K562 (cell line): Measurements from ENCODE around the gene CEP41. TPM values are rescaled to one million over a fixed set of nuclear protein-coding genes. Genes with fewer than 3 reads are reported as not detected.

Experiments used
- ATAC-seq: fragments of 200-7000 bp; cut with Tn5 transposase; 3 replicates; pipeline ENCODE4 v1.9.1; 2020; ENCODE audit warnings: moderate library complexity
- BruUV-seq: library from RNA; stranded (reverse); fragments of 400-500 nt; replicated peaks from 2 replicates; lab custom pipeline; 2021; lab: Mats Ljungman, UMichigan
- CTCF ChIA-PET: fragments of 300-600 bp; formaldehyde crosslinking; extraction: SDS; loops from one replicate; lab custom pipeline; 2021; ENCODE audit warnings: low intra/inter-chr PET ratio; lab: Yijun Ruan, JAX
- POLR2A ChIA-PET: fragments of 300-600, 350-650 bp; sonication (Branson Sonifier 250); formaldehyde crosslinking; extraction: SDS; loops from one replicate; lab custom pipeline; 2021; ENCODE audit warnings: antibody characterized with exemption, inconsistent platforms; lab: Yijun Ruan, JAX
- DNase-seq, 4 experiments: peaks; one replicate each; pipeline versions ENCODE4 v3.0.0 to v3.0.0-alpha.2; 2011 to 2018; ENCODE audit warnings: low spot score in 3 of 4, mixed read lengths in 3 of 4; ENCODE audit errors: extremely low read depth in 1 of 4
- FAIRE-seq: peaks from 2 replicates; lab custom pipeline; 2011; peaks lifted over from hg19 to GRCh38; lab: Jason Lieb, UNC
- H2AFZ ChIP-seq: 2 replicates; pipeline ENCODE4 v1.6.0; 2011; ENCODE audit warnings: low read depth, low read length, control low read depth, inconsistent platforms
- H3K27ac ChIP-seq: fragments of 200-600 bp; 3 replicates; pipeline ENCODE4 v1.8.0; 2011; ENCODE audit warnings: low read depth, mild to moderate bottlenecking, control low read depth, inconsistent platforms, low read length, moderate library complexity, mixed read lengths; ENCODE audit errors: extremely low read depth
- H3K27me3 ChIP-seq, 2 experiments: fragments of 300-600 bp in 1 of 2; 2 replicates in 1 of 2; 3 replicates in 1 of 2; pipeline versions ENCODE4 v1.6.0 to v1.8.0; 2011; ENCODE audit warnings: inconsistent platforms in 2 of 2, low read length in 2 of 2, mild to moderate bottlenecking in 1 of 2, mixed read lengths in 1 of 2, moderate library complexity in 1 of 2; ENCODE audit not compliant: control insufficient read depth in 2 of 2, insufficient read depth in 2 of 2
- H3K36me3 ChIP-seq: fragments of 300-600 bp; 3 replicates; pipeline ENCODE4 v1.8.0; 2011; ENCODE audit warnings: mild to moderate bottlenecking, low read length, inconsistent platforms; ENCODE audit not compliant: control insufficient read depth, insufficient read depth
- H3K4me1 ChIP-seq, 2 experiments: fragments of 200-600 bp in 1 of 2; replicated peaks in 1 of 2; 2 replicates in 1 of 2; 3 replicates in 1 of 2; pipeline versions ENCODE4 v1.5.1 to v1.8.0; 2011; ENCODE audit warnings: inconsistent platforms in 2 of 2, low read length in 2 of 2, mild to moderate bottlenecking in 1 of 2, mixed read lengths in 1 of 2, moderate library complexity in 1 of 2; ENCODE audit not compliant: control insufficient read depth in 2 of 2, insufficient read depth in 2 of 2
- H3K4me2 ChIP-seq: 2 replicates; pipeline ENCODE4 v1.6.1; 2011; ENCODE audit warnings: low read length, control low read depth, inconsistent platforms, mixed read lengths; ENCODE audit not compliant: insufficient read depth
- H3K4me3 ChIP-seq: fragments of 200-600 bp; sonication (generic), shearing (Covaris generic); 2 replicates; pipeline ENCODE4 v1.5.1; 2016; ENCODE audit warnings: control low read depth, inconsistent platforms
- H3K79me2 ChIP-seq: fragments of 200-600 bp; 3 replicates; pipeline ENCODE4 v1.8.0; 2011; ENCODE audit warnings: low read length, inconsistent platforms; ENCODE audit not compliant: control insufficient read depth, insufficient read depth
- H3K9ac ChIP-seq, 2 experiments: 2 replicates each; pipeline versions ENCODE4 v1.6.0 to v1.6.1; 2011; ENCODE audit warnings: low read depth in 2 of 2, low read length in 2 of 2, control low read depth in 1 of 2, inconsistent platforms in 1 of 2, mild to moderate bottlenecking in 1 of 2, mixed read lengths in 1 of 2; ENCODE audit not compliant: insufficient read depth in 1 of 2
- H3K9me1 ChIP-seq: one replicate; pipeline ENCODE4 v1.6.0; 2011; ENCODE audit warnings: inconsistent platforms, mild to moderate bottlenecking, low read length, moderate library complexity; ENCODE audit not compliant: control insufficient read depth, insufficient read depth
- H3K9me3 ChIP-seq: replicated peaks from 2 replicates; pipeline ENCODE4 v1.5.1; 2011; ENCODE audit warnings: low read depth, low read length, inconsistent platforms; ENCODE audit not compliant: control insufficient read depth, insufficient read depth
- H4K20me1 ChIP-seq: replicated peaks from 2 replicates; pipeline ENCODE4 v1.6.1; 2011; ENCODE audit warnings: low read length, inconsistent platforms, mixed read lengths; ENCODE audit not compliant: control insufficient read depth, insufficient read depth
- CAMTA2 ChIP-seq: fragments of 250-450 bp; sonication (Bioruptor Pico); conservative IDR thresholded peaks from 2 replicates; pipeline ENCODE4 v1.5.1; 2022
- ELF2 ChIP-seq: fragments of 250-450 bp; sonication (Bioruptor Pico); IDR thresholded peaks from 2 replicates; pipeline ENCODE4 v1.5.0; 2021; ENCODE audit warnings: mild to moderate bottlenecking
- MXI1 ChIP-seq: IDR thresholded peaks from 2 replicates; pipeline ENCODE4 v1.6.1; 2011; ENCODE audit warnings: low read depth, mild to moderate bottlenecking, improper control_type of control experiment, low read length
- TAF1 ChIP-seq: IDR thresholded peaks from 2 replicates; pipeline ENCODE4 v1.6.1; 2011; ENCODE audit warnings: mild to moderate bottlenecking, low read length, moderate library complexity; ENCODE audit not compliant: insufficient read depth, control insufficient read depth, severe bottlenecking; ENCODE audit errors: extremely low read depth
- TAF9B ChIP-seq: fragments of 450-650 bp; IDR thresholded peaks from 2 replicates; pipeline ENCODE4 v1.6.1; 2018; ENCODE audit warnings: mild to moderate bottlenecking; ENCODE audit not compliant: partially characterized antibody
- ZBTB17 ChIP-seq: fragments of 450-650 bp; formaldehyde crosslinking; IDR thresholded peaks from 2 replicates; pipeline ENCODE4 v1.4.0; 2020; ENCODE audit warnings: mild to moderate bottlenecking
- ZNF311 ChIP-seq: fragments of 250-450 bp; sonication (Bioruptor Pico); IDR thresholded peaks from 2 replicates; pipeline ENCODE4 v1.4.0; 2020; ENCODE audit warnings: mild to moderate bottlenecking, moderate library complexity
- whole genome bisulfite sequencing: fragments of 100-300 bp; shearing (Covaris generic); methylation state at CpG from one replicate; pipeline ENCODE4 v1.1.6; 2016; ENCODE audit warnings: low coverage, mixed read lengths; ENCODE audit not compliant: insufficient coverage; ENCODE audit errors: missing lambda C conversion rate; 5-methylcytosine and 5-hydroxymethylcytosine counted together
- in situ Hi-C: fragments of 300-500 bp; cut with MboI; formaldehyde crosslinking; loops from 4 replicates; pipeline ENCODE4 v1.15.0; 2018; ENCODE audit warnings: inconsistent platforms, mixed read lengths
- intact Hi-C: fragments of 100-400 bp; cut with micrococcal nuclease; formaldehyde crosslinking; loops from 2 replicates; pipeline ENCODE4 v1.14.2; 2022
- polyA plus RNA-seq, 8 experiments: library from polyadenylated mRNA; depleted of rRNA in 4 of 8; stranded (reverse) in 5 of 8; unstranded in 3 of 8; fragments of >200 nt; fragmentation: Nextera tagmentation in 2 of 8; fragmentation: Illumina TruSeq in 1 of 8; extraction: Ambion mirVana in 2 of 8; extraction: Trizol in 1 of 8; gene quantifications; 2 replicates each; pipeline versions ENCODE4 v1.2.1 to v1.2.3, GENCODE V29; 2011 to 2014; ENCODE audit warnings: inconsistent platforms in 1 of 8, missing spikeins in 1 of 8
- total RNA-seq, 7 experiments: library from RNA; depleted of rRNA in 6 of 7; stranded (reverse); fragments of >200 nt in 6 of 7; fragmentation: Illumina TruSeq in 2 of 7; extraction: Trizol in 2 of 7; gene quantifications; 2 replicates each; pipeline versions ENCODE4 v1.2.1 to v1.2.3, GENCODE V29; 2011 to 2021; ENCODE audit warnings: low replicate concordance in 1 of 7
- TF ChIP-seq, protein P1 (sequence below): sonication (generic); formaldehyde crosslinking; IDR thresholded peaks from 2 replicates; pipeline ENCODE4 v1.8.1; 2022; ENCODE audit warnings: missing genetic modification reagents
- TF ChIP-seq, protein P2 (sequence below): fragments of 250-450 bp; sonication (Bioruptor Pico); IDR thresholded peaks from 2 replicates; pipeline ENCODE4 v1.4.0; 2020; ENCODE audit warnings: mild to moderate bottlenecking, moderate library complexity
- TF ChIP-seq, protein P3 (sequence below): sonication (generic); formaldehyde crosslinking; IDR thresholded peaks from 2 replicates; pipeline ENCODE4 v1.8.0; 2022; ENCODE audit warnings: mild to moderate bottlenecking, missing genetic modification reagents
- TF ChIP-seq, protein P4 (sequence below): fragments of 150-350 bp; IDR thresholded peaks from 2 replicates; pipeline ENCODE4 v1.6.1; 2014; ENCODE audit warnings: low read depth, mild to moderate bottlenecking, low read length, borderline replicate concordance
- TF ChIP-seq, protein P5 (sequence below): fragments of 250-450 bp; sonication (Bioruptor Pico); IDR thresholded peaks from 2 replicates; pipeline ENCODE4 v1.8.0; 2022; ENCODE audit warnings: inconsistent platforms

Gene CEP41
- total and polyA plus RNA-seq, 9 of the 15 experiments (the other 6 are each of a cell fraction or from before 2014, with no cell fraction given): 1.5 to 15.5 (median 6.4) TPM

DNA sequence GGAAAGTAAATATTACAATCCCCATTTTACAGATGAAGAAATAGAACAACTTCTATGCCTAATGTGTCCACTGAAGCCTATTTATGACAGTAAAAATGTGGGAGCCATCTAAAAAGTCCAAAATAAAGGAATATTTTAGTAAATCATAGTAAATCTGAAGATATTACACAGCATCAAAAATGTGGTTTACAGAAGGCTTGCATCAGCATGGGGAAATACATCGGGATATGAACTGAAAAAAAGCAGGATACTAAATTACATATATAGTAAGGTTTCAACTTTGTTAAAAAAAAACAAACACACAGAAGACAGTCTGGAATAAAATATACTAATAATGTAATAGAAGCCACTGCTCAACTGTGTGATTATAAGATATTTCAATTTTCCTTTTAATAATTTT is 39.7 kb downstream of the CEP41 start:
- ChIA-PET POLR2A (interaction anchor here (0.9 to 1.7 kb wide), 3 partner anchors 10 to 84 kb away, joined by 3 to 4 read pairs (median 3); no protein-coding TSS in a partner anchor), CTCF (no interaction called here)
- H3K79me2 ChIP-seq: no peaks in the 10 kb centered on the region
- peaks cover under 1 to 12% of the 10 kb centered on the region in 2 experiments; a peak in 1 of 5 replicates for H3K27me3 ChIP-seq
- no peaks in the 10 kb centered on the region for H3K36me3 ChIP-seq
- WGBS: 11% methylated on average over 1 of the region's 1 CpG
- in situ Hi-C loops (no loop called here), intact Hi-C loops (no loop called here)
- FAIRE-seq (no peak), ATAC-seq (no peak), DNase-seq (no peak)
- H3K4me1 ChIP-seq: no peaks in the 10 kb centered on the region; a peak in 1 of 5 replicates
- H3K4me2 ChIP-seq: no peak overlapping the region
- H3K4me3 ChIP-seq: no peak overlapping the region
- no TSS peak for BruUV-seq
- H3K9ac ChIP-seq: no peak overlapping the region
- no peak overlapping the region for H3K27ac ChIP-seq
- H2AFZ ChIP-seq: no peak overlapping the region
- TF ChIP-seq, protein P1, sequence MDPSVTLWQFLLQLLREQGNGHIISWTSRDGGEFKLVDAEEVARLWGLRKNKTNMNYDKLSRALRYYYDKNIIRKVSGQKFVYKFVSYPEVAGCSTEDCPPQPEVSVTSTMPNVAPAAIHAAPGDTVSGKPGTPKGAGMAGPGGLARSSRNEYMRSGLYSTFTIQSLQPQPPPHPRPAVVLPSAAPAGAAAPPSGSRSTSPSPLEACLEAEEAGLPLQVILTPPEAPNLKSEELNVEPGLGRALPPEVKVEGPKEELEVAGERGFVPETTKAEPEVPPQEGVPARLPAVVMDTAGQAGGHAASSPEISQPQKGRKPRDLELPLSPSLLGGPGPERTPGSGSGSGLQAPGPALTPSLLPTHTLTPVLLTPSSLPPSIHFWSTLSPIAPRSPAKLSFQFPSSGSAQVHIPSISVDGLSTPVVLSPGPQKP (CRISPR knock-in tag): no peak
- TF ChIP-seq TAF1 (no peak), ELF2 (CRISPR knock-in tag) (no peak), ZNF311 (CRISPR knock-in tag) (no peak), ZBTB17 (CRISPR knock-in tag) (no peak), MXI1 (no peak), CAMTA2 (no peak), TAF9B (no peak)
- TF ChIP-seq, protein P2, sequence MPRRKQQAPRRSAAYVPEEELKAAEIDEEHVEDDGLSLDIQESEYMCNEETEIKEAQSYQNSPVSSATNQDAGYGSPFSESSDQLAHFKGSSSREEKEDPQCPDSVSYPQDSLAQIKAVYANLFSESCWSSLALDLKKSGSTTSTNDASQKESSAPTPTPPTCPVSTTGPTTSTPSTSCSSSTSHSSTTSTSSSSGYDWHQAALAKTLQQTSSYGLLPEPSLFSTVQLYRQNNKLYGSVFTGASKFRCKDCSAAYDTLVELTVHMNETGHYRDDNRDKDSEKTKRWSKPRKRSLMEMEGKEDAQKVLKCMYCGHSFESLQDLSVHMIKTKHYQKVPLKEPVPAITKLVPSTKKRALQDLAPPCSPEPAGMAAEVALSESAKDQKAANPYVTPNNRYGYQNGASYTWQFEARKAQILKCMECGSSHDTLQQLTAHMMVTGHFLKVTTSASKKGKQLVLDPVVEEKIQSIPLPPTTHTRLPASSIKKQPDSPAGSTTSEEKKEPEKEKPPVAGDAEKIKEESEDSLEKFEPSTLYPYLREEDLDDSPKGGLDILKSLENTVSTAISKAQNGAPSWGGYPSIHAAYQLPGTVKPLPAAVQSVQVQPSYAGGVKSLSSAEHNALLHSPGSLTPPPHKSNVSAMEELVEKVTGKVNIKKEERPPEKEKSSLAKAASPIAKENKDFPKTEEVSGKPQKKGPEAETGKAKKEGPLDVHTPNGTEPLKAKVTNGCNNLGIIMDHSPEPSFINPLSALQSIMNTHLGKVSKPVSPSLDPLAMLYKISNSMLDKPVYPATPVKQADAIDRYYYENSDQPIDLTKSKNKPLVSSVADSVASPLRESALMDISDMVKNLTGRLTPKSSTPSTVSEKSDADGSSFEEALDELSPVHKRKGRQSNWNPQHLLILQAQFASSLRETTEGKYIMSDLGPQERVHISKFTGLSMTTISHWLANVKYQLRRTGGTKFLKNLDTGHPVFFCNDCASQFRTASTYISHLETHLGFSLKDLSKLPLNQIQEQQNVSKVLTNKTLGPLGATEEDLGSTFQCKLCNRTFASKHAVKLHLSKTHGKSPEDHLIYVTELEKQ (CRISPR knock-in tag): no peak
- TF ChIP-seq, protein P3, sequence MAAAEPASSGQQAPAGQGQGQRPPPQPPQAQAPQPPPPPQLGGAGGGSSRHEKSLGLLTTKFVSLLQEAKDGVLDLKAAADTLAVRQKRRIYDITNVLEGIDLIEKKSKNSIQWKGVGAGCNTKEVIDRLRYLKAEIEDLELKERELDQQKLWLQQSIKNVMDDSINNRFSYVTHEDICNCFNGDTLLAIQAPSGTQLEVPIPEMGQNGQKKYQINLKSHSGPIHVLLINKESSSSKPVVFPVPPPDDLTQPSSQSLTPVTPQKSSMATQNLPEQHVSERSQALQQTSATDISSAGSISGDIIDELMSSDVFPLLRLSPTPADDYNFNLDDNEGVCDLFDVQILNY (CRISPR knock-in tag): no peak
- TF ChIP-seq, protein P4, sequence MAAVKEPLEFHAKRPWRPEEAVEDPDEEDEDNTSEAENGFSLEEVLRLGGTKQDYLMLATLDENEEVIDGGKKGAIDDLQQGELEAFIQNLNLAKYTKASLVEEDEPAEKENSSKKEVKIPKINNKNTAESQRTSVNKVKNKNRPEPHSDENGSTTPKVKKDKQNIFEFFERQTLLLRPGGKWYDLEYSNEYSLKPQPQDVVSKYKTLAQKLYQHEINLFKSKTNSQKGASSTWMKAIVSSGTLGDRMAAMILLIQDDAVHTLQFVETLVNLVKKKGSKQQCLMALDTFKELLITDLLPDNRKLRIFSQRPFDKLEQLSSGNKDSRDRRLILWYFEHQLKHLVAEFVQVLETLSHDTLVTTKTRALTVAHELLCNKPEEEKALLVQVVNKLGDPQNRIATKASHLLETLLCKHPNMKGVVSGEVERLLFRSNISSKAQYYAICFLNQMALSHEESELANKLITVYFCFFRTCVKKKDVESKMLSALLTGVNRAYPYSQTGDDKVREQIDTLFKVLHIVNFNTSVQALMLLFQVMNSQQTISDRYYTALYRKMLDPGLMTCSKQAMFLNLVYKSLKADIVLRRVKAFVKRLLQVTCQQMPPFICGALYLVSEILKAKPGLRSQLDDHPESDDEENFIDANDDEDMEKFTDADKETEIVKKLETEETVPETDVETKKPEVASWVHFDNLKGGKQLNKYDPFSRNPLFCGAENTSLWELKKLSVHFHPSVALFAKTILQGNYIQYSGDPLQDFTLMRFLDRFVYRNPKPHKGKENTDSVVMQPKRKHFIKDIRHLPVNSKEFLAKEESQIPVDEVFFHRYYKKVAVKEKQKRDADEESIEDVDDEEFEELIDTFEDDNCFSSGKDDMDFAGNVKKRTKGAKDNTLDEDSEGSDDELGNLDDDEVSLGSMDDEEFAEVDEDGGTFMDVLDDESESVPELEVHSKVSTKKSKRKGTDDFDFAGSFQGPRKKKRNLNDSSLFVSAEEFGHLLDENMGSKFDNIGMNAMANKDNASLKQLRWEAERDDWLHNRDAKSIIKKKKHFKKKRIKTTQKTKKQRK: no peak
- TF ChIP-seq, protein P5, sequence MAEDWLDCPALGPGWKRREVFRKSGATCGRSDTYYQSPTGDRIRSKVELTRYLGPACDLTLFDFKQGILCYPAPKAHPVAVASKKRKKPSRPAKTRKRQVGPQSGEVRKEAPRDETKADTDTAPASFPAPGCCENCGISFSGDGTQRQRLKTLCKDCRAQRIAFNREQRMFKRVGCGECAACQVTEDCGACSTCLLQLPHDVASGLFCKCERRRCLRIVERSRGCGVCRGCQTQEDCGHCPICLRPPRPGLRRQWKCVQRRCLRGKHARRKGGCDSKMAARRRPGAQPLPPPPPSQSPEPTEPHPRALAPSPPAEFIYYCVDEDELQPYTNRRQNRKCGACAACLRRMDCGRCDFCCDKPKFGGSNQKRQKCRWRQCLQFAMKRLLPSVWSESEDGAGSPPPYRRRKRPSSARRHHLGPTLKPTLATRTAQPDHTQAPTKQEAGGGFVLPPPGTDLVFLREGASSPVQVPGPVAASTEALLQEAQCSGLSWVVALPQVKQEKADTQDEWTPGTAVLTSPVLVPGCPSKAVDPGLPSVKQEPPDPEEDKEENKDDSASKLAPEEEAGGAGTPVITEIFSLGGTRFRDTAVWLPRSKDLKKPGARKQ (CRISPR knock-in tag): no peak
- H3K9me3 ChIP-seq: no peaks in the 10 kb centered on the region
- H3K9me1 ChIP-seq: no peaks in the 10 kb centered on the region
- no peaks in the 10 kb centered on the region for H4K20me1 ChIP-seq
